LNCAP (cell line): Measurements from ENCODE around the gene TMEM106C.

Source experiments
- CTCF ChIP-seq: fragments of 450-650 bp; IDR thresholded peaks from 2 replicates; pipeline ENCODE4 v1.5.1; 2017; ENCODE audit warnings: mild to moderate bottlenecking

Gene TMEM106C

GRCh38 chr12:47938594-47938993 is 24.8 kb upstream of the TMEM106C start:
- no peak for TF ChIP-seq CTCF

GRCh38 chr12:47939009-47939601 is 24.3 kb upstream of the TMEM106C start:
- TF ChIP-seq CTCF, result no peak

- TF ChIP-seq CTCF, result no peak
These were observed 22.5 kb upstream of the TMEM106C start for GRCh38 chr12:47940773-47941474.

- no peak for TF ChIP-seq CTCF
These were observed 22.0 kb upstream of the TMEM106C start for GRCh38 chr12:47941475-47941780.

GRCh38 chr12:47941871-47942613 is 21.4 kb upstream of the TMEM106C start:
- TF ChIP-seq CTCF, result no peak

GRCh38 chr12:47942614-47943225 is 20.7 kb upstream of the TMEM106C start:
- no peak for TF ChIP-seq CTCF

GRCh38 chr12:47943623-47944340 is 19.6 kb upstream of the TMEM106C start:
- TF ChIP-seq CTCF, result no peak
